GM12878 (cell line): Measurements from ENCODE around the gene KLHDC1. TPM values are rescaled to one million over a fixed set of nuclear protein-coding genes. Genes with fewer than 3 reads are reported as not detected.
"Not testable (repeated sequence)": the region's sequence is repeated elsewhere in the genome, so short reads cannot be mapped to it uniquely, and the experiment has no call there.

ENCODE experiments used
- ATAC-seq: fragments of 200-7000 bp; cut with Tn5 transposase; 3 replicates; pipeline ENCODE4 v1.9.1; 2020; ENCODE audit warnings: mild to moderate bottlenecking, moderate library complexity
- BruUV-seq: library from RNA; stranded (reverse); fragments of 400-500 nt; replicated peaks from 2 replicates; lab custom pipeline; 2021; lab: Mats Ljungman, UMichigan
- CTCF ChIA-PET: fragments of 300-600 bp; sonication (Branson Sonifier 250); formaldehyde crosslinking; extraction: SDS; loops from one replicate; lab custom pipeline; 2021; ENCODE audit warnings: inconsistent platforms; lab: Yijun Ruan, JAX
- POLR2A ChIA-PET: fragments of 350-600 bp; formaldehyde crosslinking; extraction: SDS; loops from one replicate; lab custom pipeline; 2021; ENCODE audit warnings: inconsistent platforms; lab: Charles Lee
- RAD21 ChIA-PET: fragments of 300-600 bp; sonication (Branson Sonifier 250); formaldehyde crosslinking; loops from one replicate; lab custom pipeline; 2023; ENCODE audit warnings: antibody characterized with exemption; ENCODE audit not compliant: unreplicated experiment; lab: Charles Lee
- SMC1A ChIA-PET: fragments of 300-600 bp; sonication (Branson Sonifier 250); formaldehyde crosslinking; loops from one replicate; lab custom pipeline; 2023; ENCODE audit not compliant: unreplicated experiment, uncharacterized antibody; lab: Charles Lee
- DNase-seq: peaks from one replicate; pipeline ENCODE4 v3.0.0-alpha.2; 2011; ENCODE audit warnings: low read depth, low spot score
- FAIRE-seq: peaks from 3 replicates; lab custom pipeline; 2011; peaks lifted over from hg19 to GRCh38; lab: Jason Lieb, UNC
- H2AFZ ChIP-seq: 2 replicates; pipeline ENCODE4 v1.6.0; 2011; ENCODE audit warnings: low read depth, low read length, control low read depth; ENCODE audit not compliant: control insufficient read depth
- H3K27ac ChIP-seq: 2 replicates; pipeline ENCODE4 v1.5.1; 2011; ENCODE audit warnings: control low read depth; ENCODE audit not compliant: control insufficient read depth, insufficient read depth
- H3K27me3 ChIP-seq, 2 experiments: replicated peaks in 1 of 2; 2 replicates each; pipeline versions ENCODE4 v1.6.0 to v1.6.1; 2011; ENCODE audit warnings: low read length in 1 of 2; ENCODE audit not compliant: control insufficient read depth in 2 of 2, insufficient read depth in 2 of 2
- H3K36me3 ChIP-seq, 2 experiments: 2 replicates each; pipeline ENCODE4 v1.5.1; 2011; ENCODE audit warnings: low read length in 1 of 2; ENCODE audit not compliant: control insufficient read depth in 2 of 2, insufficient read depth in 2 of 2
- H3K4me1 ChIP-seq: 2 replicates; pipeline ENCODE4 v1.6.1; 2011; ENCODE audit warnings: mild to moderate bottlenecking, low read length, moderate library complexity, mixed read lengths; ENCODE audit not compliant: control insufficient read depth, insufficient read depth
- H3K4me2 ChIP-seq: 2 replicates; pipeline ENCODE4 v1.6.0; 2011; ENCODE audit warnings: control low read depth; ENCODE audit not compliant: control insufficient read depth, insufficient read depth
- H3K4me3 ChIP-seq: fragments of 200-600 bp; sonication (generic); 2 replicates; pipeline ENCODE4 v1.5.1; 2016
- H3K79me2 ChIP-seq: 2 replicates; pipeline ENCODE4 v1.6.0; 2011; ENCODE audit warnings: low read length; ENCODE audit not compliant: control insufficient read depth, insufficient read depth
- H3K9ac ChIP-seq: 2 replicates; pipeline ENCODE4 v1.8.0; 2011; ENCODE audit warnings: low read length, control low read depth, mixed read lengths; ENCODE audit not compliant: control insufficient read depth, insufficient read depth
- H3K9me3 ChIP-seq: replicated peaks from 3 replicates; pipeline ENCODE4 v1.5.1; 2011; ENCODE audit warnings: mild to moderate bottlenecking, low read length; ENCODE audit not compliant: control insufficient read depth, insufficient read depth
- H4K20me1 ChIP-seq: 2 replicates; pipeline ENCODE4 v1.6.0; 2011; ENCODE audit not compliant: control insufficient read depth, insufficient read depth
- ATF7 ChIP-seq: fragments of 450-650 bp; IDR thresholded peaks from 2 replicates; pipeline ENCODE4 v1.6.1; 2016; ENCODE audit warnings: low read depth, mild to moderate bottlenecking
- RCOR1 ChIP-seq: conservative IDR thresholded peaks from 2 replicates; pipeline ENCODE4 v1.6.1; 2012; ENCODE audit warnings: low read depth, low read length, improper control_type of control experiment
- RELA ChIP-seq: fragments of 450-650 bp; IDR thresholded peaks from 2 replicates; pipeline ENCODE4 v1.8.0; 2014; ENCODE audit warnings: borderline replicate concordance; ENCODE audit not compliant: partially characterized antibody
- SIX5 ChIP-seq: IDR thresholded peaks from 2 replicates; pipeline ENCODE4 v1.6.1; 2011; ENCODE audit warnings: mild to moderate bottlenecking, low read depth, low read length, moderate library complexity; ENCODE audit not compliant: severe bottlenecking
- YY1 ChIP-seq: IDR thresholded peaks from 2 replicates; pipeline ENCODE4 v1.6.1; 2011; ENCODE audit warnings: low read depth, mild to moderate bottlenecking, low read length
- WGBS: methylation state at CpG from one replicate; pipeline ENCODE4 v1.1.6; 2016; ENCODE audit warnings: low lambda C conversion rate; ENCODE audit not compliant: insufficient replicate concordance, insufficient coverage; ENCODE audit errors: missing lambda C conversion rate; 5-methylcytosine and 5-hydroxymethylcytosine counted together
- in situ Hi-C: fragments of 300-500 bp; cut with MboI; formaldehyde crosslinking; loops from 9 replicates; pipeline ENCODE4 v1.14.3; 2018; ENCODE audit warnings: mixed read lengths
- intact Hi-C: fragments of 100-400 bp; cut with micrococcal nuclease; formaldehyde crosslinking; loops from one replicate; pipeline ENCODE4 v1.14.2; 2022; ENCODE audit not compliant: unreplicated experiment
- polyA plus RNA-seq, 11 experiments: library from polyadenylated mRNA; depleted of rRNA in 4 of 11; unstranded in 6 of 11; stranded (reverse) in 5 of 11; fragments of >200 nt; fragmentation: Nextera tagmentation in 4 of 11; fragmentation: Illumina TruSeq in 1 of 11; extraction: Ambion mirVana in 4 of 11; extraction: Trizol in 1 of 11; gene quantifications; 1 replicate in 1 of 11; 2 replicates in 10 of 11; pipeline versions ENCODE4 v1.2.1 to v1.2.3, GENCODE V29; 2011 to 2016; ENCODE audit warnings: inconsistent platforms in 2 of 11, missing spikeins in 2 of 11, low read depth in 1 of 11
- total RNA-seq, 4 experiments: library from RNA; depleted of rRNA in 3 of 4; stranded (reverse); fragments of >200 nt in 3 of 4; fragmentation: Illumina TruSeq in 1 of 4; extraction: Trizol in 1 of 4; gene quantifications; 2 replicates each; pipeline versions ENCODE4 v1.2.1 to v1.2.3, GENCODE V29; 2013 to 2021
- TF ChIP-seq, protein P1 (sequence below): fragments of 150-350 bp; IDR thresholded peaks from 2 replicates; pipeline ENCODE4 v1.6.1; 2014; ENCODE audit warnings: mild to moderate bottlenecking, low read depth, low read length
- TF ChIP-seq, protein P2 (sequence below): fragments of 450-650 bp; IDR thresholded peaks from 2 replicates; pipeline ENCODE4 v1.6.1; 2014; ENCODE audit warnings: mild to moderate bottlenecking
- TF ChIP-seq, protein P3 (sequence below): fragments of 450-650 bp; IDR thresholded peaks from 2 replicates; pipeline ENCODE4 v1.6.1; 2017; ENCODE audit warnings: mild to moderate bottlenecking, moderate library complexity

KLHDC1 gene
- total and polyA plus RNA-seq, 10 of the 15 experiments (the other 5 are each of a cell fraction or from before 2014, with no cell fraction given): 0.22 to 0.98 (median 0.55) TPM

DNA sequence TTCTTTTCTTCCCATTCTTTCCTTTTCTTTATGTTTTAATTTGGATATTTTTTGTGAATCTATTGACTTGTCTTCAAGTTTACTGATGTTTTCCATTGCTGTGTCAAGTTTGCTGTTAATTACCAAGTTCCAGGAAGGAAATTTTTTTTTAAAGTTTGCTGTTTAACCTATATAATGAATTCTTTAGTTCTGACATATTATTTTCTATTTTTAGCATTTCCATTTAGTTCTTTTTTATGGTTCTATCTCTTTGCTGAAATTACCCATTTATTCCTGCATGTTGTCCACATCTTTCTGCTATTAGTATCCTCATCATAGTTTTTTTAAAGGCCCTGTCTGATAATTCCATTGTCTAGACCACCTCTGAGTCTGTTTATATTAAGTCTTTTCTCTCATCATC is 27.8 kb downstream of the KLHDC1 start (continued):
- TF ChIP-seq, protein P1, sequence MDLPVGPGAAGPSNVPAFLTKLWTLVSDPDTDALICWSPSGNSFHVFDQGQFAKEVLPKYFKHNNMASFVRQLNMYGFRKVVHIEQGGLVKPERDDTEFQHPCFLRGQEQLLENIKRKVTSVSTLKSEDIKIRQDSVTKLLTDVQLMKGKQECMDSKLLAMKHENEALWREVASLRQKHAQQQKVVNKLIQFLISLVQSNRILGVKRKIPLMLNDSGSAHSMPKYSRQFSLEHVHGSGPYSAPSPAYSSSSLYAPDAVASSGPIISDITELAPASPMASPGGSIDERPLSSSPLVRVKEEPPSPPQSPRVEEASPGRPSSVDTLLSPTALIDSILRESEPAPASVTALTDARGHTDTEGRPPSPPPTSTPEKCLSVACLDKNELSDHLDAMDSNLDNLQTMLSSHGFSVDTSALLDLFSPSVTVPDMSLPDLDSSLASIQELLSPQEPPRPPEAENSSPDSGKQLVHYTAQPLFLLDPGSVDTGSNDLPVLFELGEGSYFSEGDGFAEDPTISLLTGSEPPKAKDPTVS: no peak
- TF ChIP-seq SIX5: no peak
- TF ChIP-seq, all 136 proteins: peak for 0

DNA sequence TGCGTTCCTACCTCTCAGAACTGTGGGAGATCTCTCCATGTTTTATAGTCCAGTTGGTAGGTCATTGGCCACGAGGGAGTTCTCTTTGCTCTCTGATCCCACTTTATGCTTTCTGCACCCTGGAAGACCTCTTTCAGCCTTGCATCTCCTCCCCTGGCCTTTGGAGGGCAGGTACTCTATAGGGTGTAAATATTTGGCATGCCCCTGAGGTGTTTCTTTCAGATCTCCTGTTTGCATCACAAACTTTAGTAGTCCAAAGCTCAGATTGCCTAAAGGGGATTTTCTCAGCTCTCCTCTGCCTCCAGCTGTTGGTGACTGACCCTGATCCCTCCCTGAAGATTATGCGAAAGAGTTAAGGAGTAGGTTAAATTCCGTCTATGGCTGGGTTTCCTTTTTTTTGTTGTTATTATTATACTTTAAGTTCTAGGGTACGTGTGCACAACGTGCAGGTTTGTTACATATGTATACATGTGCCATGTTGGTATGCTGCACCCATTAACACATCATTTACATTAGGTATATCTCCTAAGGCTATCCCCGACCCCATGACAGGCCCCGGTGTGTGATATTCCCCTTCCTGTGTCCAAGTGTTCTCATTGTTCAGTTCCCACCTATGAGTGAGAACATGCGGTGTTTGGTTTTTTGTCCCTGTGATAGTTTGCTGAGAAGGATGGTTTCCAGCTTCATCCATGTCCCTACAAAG is 29.0 kb downstream of the KLHDC1 start:
- POLR2A ChIA-PET, H3K36me3 ChIP-seq, intact Hi-C loops, H3K4me2 ChIP-seq, H3K79me2 ChIP-seq, in situ Hi-C loops, H3K27ac ChIP-seq, H3K9ac ChIP-seq, H2AFZ ChIP-seq, DNase-seq, FAIRE-seq, H3K27me3 ChIP-seq, H3K4me3 ChIP-seq, BruUV-seq, ATAC-seq, H3K9me3 ChIP-seq, H4K20me1 ChIP-seq, H3K4me1 ChIP-seq, RAD21 ChIA-PET, SMC1A ChIA-PET: not testable (repeated sequence)
- CTCF ChIA-PET: interaction anchor here (0.6 kb wide), 2 partner anchors 10 to 39 kb away, joined by 3 to 4 read pairs; no protein-coding TSS in a partner anchor
- WGBS: 86% methylated on average over 9 of the region's 9 CpGs

DNA sequence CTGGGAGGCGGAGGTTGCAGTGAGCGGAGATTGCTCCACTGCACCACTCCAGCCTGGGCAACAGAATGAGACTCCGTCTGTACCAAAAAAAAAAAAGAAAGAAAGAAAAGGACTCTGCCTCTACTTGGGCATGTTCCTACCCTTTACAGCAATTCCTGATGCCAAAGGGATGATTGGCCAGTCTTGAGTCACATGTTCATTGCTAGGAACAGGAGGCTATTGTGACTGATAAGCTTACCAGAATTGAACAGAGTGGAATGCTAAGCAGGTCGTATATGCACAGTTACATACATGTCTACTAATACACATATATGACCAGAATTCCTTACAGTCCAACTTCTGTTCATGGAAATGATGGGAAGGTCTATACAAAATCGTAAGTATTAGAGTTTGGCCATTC is 34.3 kb downstream of the KLHDC1 start:
- no peak overlapping the region for H3K27ac ChIP-seq
- POLR2A ChIA-PET: no interaction called here
- H4K20me1 ChIP-seq: no peaks in the 10 kb centered on the region
- in situ Hi-C loops: no loop called here
- H3K4me3 ChIP-seq: no peak overlapping the region
- CTCF ChIA-PET: no interaction called here
- DNase-seq (no peak), FAIRE-seq (peak; percentile 7), ATAC-seq (no peak)
- no peaks in the 10 kb centered on the region for H3K27me3 ChIP-seq
- H3K4me2 ChIP-seq: no peak overlapping the region
- SMC1A ChIA-PET: no interaction called here
- no peak overlapping the region for H3K9ac ChIP-seq
- H3K36me3 ChIP-seq: no peaks in the 10 kb centered on the region
- no peaks in the 10 kb centered on the region for H3K79me2 ChIP-seq
- intact Hi-C loops: no loop called here
- 24% methylated on average over 2 of the region's 5 CpGs for WGBS
- RAD21 ChIA-PET: no interaction called here
- H2AFZ ChIP-seq: no peak overlapping the region
- H3K9me3 ChIP-seq: no peaks in the 10 kb centered on the region
- no peaks in the 10 kb centered on the region for H3K4me1 ChIP-seq
- no TSS peak for BruUV-seq
- TF ChIP-seq, protein P2, sequence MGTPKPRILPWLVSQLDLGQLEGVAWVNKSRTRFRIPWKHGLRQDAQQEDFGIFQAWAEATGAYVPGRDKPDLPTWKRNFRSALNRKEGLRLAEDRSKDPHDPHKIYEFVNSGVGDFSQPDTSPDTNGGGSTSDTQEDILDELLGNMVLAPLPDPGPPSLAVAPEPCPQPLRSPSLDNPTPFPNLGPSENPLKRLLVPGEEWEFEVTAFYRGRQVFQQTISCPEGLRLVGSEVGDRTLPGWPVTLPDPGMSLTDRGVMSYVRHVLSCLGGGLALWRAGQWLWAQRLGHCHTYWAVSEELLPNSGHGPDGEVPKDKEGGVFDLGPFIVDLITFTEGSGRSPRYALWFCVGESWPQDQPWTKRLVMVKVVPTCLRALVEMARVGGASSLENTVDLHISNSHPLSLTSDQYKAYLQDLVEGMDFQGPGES: no peak
- TF ChIP-seq, protein P3, sequence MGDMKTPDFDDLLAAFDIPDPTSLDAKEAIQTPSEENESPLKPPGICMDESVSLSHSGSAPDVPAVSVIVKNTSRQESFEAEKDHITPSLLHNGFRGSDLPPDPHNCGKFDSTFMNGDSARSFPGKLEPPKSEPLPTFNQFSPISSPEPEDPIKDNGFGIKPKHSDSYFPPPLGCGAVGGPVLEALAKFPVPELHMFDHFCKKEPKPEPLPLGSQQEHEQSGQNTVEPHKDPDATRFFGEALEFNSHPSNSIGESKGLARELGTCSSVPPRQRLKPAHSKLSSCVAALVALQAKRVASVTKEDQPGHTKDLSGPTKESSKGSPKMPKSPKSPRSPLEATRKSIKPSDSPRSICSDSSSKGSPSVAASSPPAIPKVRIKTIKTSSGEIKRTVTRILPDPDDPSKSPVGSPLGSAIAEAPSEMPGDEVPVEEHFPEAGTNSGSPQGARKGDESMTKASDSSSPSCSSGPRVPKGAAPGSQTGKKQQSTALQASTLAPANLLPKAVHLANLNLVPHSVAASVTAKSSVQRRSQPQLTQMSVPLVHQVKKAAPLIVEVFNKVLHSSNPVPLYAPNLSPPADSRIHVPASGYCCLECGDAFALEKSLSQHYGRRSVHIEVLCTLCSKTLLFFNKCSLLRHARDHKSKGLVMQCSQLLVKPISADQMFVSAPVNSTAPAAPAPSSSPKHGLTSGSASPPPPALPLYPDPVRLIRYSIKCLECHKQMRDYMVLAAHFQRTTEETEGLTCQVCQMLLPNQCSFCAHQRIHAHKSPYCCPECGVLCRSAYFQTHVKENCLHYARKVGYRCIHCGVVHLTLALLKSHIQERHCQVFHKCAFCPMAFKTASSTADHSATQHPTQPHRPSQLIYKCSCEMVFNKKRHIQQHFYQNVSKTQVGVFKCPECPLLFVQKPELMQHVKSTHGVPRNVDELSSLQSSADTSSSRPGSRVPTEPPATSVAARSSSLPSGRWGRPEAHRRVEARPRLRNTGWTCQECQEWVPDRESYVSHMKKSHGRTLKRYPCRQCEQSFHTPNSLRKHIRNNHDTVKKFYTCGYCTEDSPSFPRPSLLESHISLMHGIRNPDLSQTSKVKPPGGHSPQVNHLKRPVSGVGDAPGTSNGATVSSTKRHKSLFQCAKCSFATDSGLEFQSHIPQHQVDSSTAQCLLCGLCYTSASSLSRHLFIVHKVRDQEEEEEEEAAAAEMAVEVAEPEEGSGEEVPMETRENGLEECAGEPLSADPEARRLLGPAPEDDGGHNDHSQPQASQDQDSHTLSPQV: no peak
- TF ChIP-seq YY1: no peak
- no peak for TF ChIP-seq RCOR1
- no peak for TF ChIP-seq ATF7
- no peak for TF ChIP-seq RELA
